ENCODE data around the gene ARHGEF7. TPM values are rescaled to one million over a fixed set of nuclear protein-coding genes. Genes with fewer than 3 reads are reported as not detected.

Gene ARHGEF7
- total RNA-seq, 1 experiment from 2014 or later, result 72.5 TPM

DNA sequence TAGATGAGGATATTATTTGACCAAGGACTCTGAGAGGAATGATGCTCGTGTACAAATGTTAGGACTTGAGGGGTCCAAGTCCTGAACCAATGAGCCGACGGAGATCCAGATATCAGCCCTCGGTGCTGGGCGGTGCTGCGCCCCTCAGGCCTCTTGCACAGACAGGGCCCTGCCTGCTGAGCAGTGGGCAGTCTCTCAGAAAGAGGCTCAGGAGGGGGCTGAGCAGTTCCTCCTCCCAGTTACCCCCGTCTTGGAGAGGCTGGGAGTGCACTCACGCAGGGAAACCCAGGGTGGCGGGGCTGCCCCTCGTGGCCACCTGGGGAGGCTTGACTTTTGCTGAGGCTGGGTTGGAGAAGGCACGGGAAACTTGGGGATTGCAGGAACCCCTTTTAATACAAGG, 223.7 kb downstream of the ARHGEF7 start:
- H3K9me3 ChIP-seq (replicated peaks), result peaks cover 6% of the 10 kb centered on the region
- DNase-seq (ENCODE audit: low read depth in 1 of 2, low spot score in 2 of 2), result peak in 1 of 2 experiments; percentile 49
- no peak overlapping the region for H3K4me3 ChIP-seq
- H3K27ac ChIP-seq, result no peak overlapping the region
- H3K4me1 ChIP-seq (replicated peaks), result peaks cover 9% of the 10 kb centered on the region
- no peaks in the 10 kb centered on the region for H3K36me3 ChIP-seq
- H3K27me3 ChIP-seq (replicated peaks), result peaks cover 15% of the 10 kb centered on the region

- Histone ChIP-seq H3K4me3 (no peak overlapping the region), H3K4me1 (replicated peaks) (peaks cover 9% of the 10 kb centered on the region), H3K9me3 (replicated peaks) (peaks cover 6% of the 10 kb centered on the region; the same call in 1 of the 2 replicates), H3K27ac (no peak overlapping the region), H3K27me3 (replicated peaks) (peaks cover 10% of the 10 kb centered on the region), H3K36me3 (no peaks in the 10 kb centered on the region)
- DNase-seq (ENCODE audit: low read depth in 1 of 2, low spot score in 2 of 2), result peak in 1 of 2 experiments; percentile 58
These were observed 224.4 kb downstream of the ARHGEF7 start for GRCh38 chr13:111339366-111340143.

- H3K4me3 ChIP-seq, result no peak overlapping the region
- H3K4me1 ChIP-seq (replicated peaks), result peaks cover 8% of the 10 kb centered on the region
- H3K27ac ChIP-seq, result no peak overlapping the region
These were observed 226.8 kb downstream of the ARHGEF7 start for GRCh38 chr13:111341886-111342285.

DNA sequence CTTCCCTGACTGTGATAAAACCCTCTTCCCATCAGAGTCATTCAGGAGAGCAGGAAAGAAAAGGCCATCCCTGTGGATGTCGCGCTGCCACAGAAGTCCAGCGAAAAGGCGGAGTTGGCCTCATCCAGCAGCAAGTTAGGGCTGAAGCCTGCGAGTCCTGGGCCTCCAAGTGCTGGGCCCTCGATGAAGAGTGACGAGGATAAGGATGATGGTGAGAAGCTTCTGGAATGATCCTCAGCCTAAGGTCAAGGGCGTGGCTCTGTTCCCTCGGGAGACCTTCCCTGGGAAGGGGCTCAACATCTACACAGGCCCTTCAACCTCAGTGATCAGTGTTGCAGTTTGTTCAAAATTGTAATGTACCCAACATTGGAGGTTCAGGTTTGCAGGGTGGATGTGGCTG, 227.6 kb downstream of the ARHGEF7 start:
- Histone ChIP-seq H3K27ac (no peak overlapping the region), H3K9me3 (replicated peaks) (peaks cover 6% of the 10 kb centered on the region; the same call in 1 of the 2 replicates), H3K36me3 (no peaks in the 10 kb centered on the region), H3K4me3 (no peak overlapping the region), H3K27me3 (replicated peaks) (peaks cover 11% of the 10 kb centered on the region), H3K4me1 (replicated peaks) (no peaks in the 10 kb centered on the region; the same call in 1 of the 2 replicates)
- peak in 1 of 2 experiments; percentile 46 for DNase-seq (ENCODE audit: low read depth in 1 of 2, low spot score in 2 of 2)

More at GRCh38 chr13:111341886-111342285, 226.8 kb downstream of the ARHGEF7 start:
- Histone ChIP-seq H3K36me3 (no peaks in the 10 kb centered on the region), H3K27me3 (replicated peaks) (peaks cover 10% of the 10 kb centered on the region), H3K9me3 (replicated peaks) (peaks cover 6% of the 10 kb centered on the region; the same call in 1 of the 2 replicates)
- peak in 1 of 2 experiments; percentile 48 for DNase-seq (ENCODE audit: low read depth in 1 of 2, low spot score in 2 of 2)

DNA sequence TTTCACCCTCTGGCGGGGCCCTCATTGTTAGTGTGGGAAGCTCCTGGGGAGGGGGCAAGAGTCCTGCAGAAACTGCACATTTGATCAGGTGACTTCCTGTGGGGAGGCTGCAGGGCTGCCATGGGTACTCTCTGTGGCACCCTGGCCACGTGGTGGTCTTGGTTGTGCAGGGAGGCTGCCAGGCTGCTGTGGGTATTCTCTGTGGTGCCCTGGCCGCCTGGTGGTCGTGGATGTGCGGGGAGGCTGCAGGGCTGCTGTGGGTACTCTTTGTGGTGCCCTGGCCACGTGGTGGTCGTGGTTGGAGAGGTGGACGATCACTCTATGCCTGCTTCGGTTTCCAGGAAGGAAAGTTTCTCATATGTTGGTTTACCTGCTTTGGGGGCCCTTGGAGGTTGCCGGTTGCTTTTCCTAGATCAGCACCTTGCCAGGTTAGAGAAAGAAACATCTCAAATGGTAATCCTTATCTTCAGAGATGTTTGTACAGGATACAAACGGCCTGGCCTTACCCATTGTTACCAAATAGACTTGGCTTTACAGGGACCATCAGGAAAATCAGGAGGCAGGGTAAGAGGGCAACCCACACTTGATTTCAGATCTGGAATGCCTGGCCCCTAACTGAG, 228.2 kb downstream of the ARHGEF7 start:
- DNase-seq (ENCODE audit: low read depth in 1 of 2, low spot score in 2 of 2), result peak in 1 of 2 experiments; percentile 57
- Histone ChIP-seq H3K9me3 (replicated peaks) (peaks cover 6% of the 10 kb centered on the region; the same call in 1 of the 2 replicates), H3K36me3 (no peaks in the 10 kb centered on the region), H3K4me1 (replicated peaks) (no peaks in the 10 kb centered on the region), H3K27ac (no peak overlapping the region), H3K27me3 (replicated peaks) (peaks cover 16% of the 10 kb centered on the region), H3K4me3 (no peak overlapping the region)

DNA sequence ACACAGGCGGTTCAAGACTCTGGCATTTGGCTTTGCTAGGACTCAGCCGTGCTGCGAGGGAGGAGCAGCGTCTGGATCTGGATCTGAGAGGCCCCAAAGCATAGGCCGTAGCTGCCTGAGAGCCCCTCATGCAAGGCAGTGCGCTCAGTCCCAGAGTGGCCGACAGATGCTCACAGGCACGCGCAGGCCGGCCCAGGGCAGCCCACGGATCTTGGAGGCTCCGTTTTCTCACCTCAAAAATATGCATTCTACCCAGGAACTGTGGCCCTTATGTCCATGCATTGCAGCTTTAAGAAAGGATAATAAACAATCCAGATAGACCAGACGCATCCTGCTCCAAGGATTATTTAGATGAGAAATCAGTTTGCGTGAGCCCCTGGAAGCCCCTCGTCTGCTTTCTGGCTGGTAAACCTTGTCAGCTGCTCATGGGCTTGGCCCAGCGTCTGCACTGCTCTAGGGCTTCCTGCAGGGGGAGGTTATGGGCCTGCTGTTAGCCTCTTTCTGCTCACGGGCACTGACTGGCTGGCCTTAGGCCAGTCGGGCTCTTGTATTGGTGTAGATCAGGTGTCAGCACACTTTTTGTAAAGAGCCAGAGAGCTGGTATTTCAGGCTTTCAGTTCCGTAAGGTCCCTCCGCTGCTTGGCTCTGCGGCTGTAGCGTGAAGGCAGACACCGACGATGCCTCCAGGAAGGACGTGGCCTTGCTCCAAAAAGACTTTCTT, 229.5 kb downstream of the ARHGEF7 start:
- H3K27me3 ChIP-seq (replicated peaks), result peaks cover 22% of the 10 kb centered on the region
- no peaks in the 10 kb centered on the region for H3K36me3 ChIP-seq
- DNase-seq (ENCODE audit: low read depth in 1 of 2, low spot score in 2 of 2), result peak in 1 of 2 experiments; percentile 61
- no peak overlapping the region for H3K4me3 ChIP-seq
- H3K27ac ChIP-seq, result no peak overlapping the region
- no peaks in the 10 kb centered on the region for H3K4me1 ChIP-seq (replicated peaks)
- peaks cover 6% of the 10 kb centered on the region; the same call in 1 of the 2 replicates for H3K9me3 ChIP-seq (replicated peaks)

DNA sequence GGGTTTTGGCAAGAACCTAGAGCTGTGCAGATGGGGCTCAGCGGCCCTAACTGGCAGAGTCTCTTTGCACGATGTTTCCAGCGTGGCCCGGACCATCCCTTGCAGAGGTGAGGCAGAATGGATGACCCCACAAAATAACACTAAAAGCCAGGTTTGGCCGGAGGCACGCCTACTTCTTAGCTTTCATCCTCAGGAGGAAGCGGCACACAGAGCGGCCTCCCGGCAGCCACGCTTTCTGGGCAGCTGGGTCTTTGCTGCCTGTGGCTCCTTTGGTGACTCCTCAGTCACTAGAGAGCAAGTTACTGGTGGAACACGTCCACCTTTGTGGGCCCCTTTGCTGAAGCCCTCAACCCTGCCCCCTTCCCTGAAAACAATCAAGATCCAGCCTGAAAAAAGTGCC, 230.6 kb downstream of the ARHGEF7 start:
- Histone ChIP-seq H3K27me3 (replicated peaks) (peaks cover 32% of the 10 kb centered on the region), H3K4me3 (no peak overlapping the region), H3K4me1 (replicated peaks) (no peaks in the 10 kb centered on the region), H3K27ac (no peak overlapping the region), H3K9me3 (replicated peaks) (peaks cover 6% of the 10 kb centered on the region; the same call in 1 of the 2 replicates), H3K36me3 (no peaks in the 10 kb centered on the region)
- peak in 1 of 2 experiments; percentile 51 for DNase-seq (ENCODE audit: low read depth in 1 of 2, low spot score in 2 of 2)

- no peaks in the 10 kb centered on the region for H3K36me3 ChIP-seq
- peaks cover 36% of the 10 kb centered on the region for H3K27me3 ChIP-seq (replicated peaks)
- no peak overlapping the region for H3K27ac ChIP-seq
- H3K9me3 ChIP-seq (replicated peaks), result peaks cover 6% of the 10 kb centered on the region; the same call in 1 of the 2 replicates
- H3K4me3 ChIP-seq, result no peak overlapping the region
- no peaks in the 10 kb centered on the region for H3K4me1 ChIP-seq (replicated peaks)
- DNase-seq (ENCODE audit: low read depth in 1 of 2, low spot score in 2 of 2), result peak in 1 of 2 experiments; percentile 61
These were observed 231.1 kb downstream of the ARHGEF7 start for GRCh38 chr13:111346101-111346680.

DNA sequence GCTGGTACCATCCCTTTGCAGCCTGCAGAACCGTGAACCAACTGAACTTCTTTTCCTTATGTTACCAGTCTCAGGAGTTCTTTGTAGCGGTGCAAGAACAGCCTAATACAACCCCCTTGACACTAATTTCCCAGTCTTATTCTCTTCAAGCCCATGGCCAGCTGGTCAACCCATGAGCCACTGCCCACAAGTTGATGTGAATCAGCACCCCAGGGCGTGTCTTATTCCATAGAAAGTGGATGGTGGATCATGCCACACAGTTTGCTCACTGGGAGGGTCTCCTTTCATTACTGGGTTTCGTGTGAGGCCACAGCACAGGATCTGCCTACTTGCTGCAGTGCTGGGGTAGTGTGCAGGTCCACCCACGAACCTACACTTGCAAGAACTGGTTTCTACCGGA, 232.3 kb downstream of the ARHGEF7 start:
- Histone ChIP-seq H3K27ac (no peak overlapping the region), H3K4me1 (replicated peaks) (no peaks in the 10 kb centered on the region), H3K9me3 (replicated peaks) (peaks cover 6% of the 10 kb centered on the region; the same call in 1 of the 2 replicates), H3K27me3 (replicated peaks) (peaks cover 37% of the 10 kb centered on the region), H3K4me3 (no peak overlapping the region), H3K36me3 (no peaks in the 10 kb centered on the region)
- DNase-seq (ENCODE audit: low read depth in 1 of 2, low spot score in 2 of 2), result peak in 1 of 2 experiments; percentile 54

GRCh38 chr13:111353508-111353907, 238.4 kb downstream of the ARHGEF7 start:
- Histone ChIP-seq H3K27ac (no peak overlapping the region), H3K4me1 (replicated peaks) (no peaks in the 10 kb centered on the region), H3K36me3 (no peaks in the 10 kb centered on the region), H3K27me3 (replicated peaks) (peaks cover 67% of the 10 kb centered on the region), H3K4me3 (no peak overlapping the region), H3K9me3 (replicated peaks) (no peaks in the 10 kb centered on the region)
- DNase-seq (ENCODE audit: low read depth in 1 of 2, low spot score in 2 of 2), result peak in 1 of 2 experiments; percentile 34

DNA sequence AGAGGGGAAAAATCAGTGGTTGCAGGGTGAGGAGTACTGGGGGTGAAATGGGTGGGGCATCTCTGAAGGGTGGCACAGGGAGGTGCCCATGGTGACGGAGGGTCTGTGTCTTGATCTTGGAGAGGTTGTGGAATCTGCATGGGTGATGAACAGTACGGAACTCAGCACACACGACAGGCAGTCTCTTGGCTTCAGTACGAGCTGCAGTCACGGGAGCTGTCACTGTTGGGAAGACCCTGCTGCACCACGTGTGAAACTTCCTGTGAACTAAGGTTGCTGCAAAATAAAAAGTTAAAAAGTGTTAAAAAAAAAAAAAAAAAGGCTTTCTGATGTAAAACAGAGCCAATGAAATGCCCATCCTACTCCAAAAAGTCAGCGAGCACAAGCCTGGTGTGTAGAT, 239.7 kb downstream of the ARHGEF7 start:
- Histone ChIP-seq H3K9me3 (replicated peaks) (no peaks in the 10 kb centered on the region), H3K27ac (no peak overlapping the region), H3K27me3 (replicated peaks) (peaks cover 63% of the 10 kb centered on the region), H3K4me1 (replicated peaks) (peaks cover 9% of the 10 kb centered on the region), H3K36me3 (no peaks in the 10 kb centered on the region), H3K4me3 (no peak overlapping the region)
- peak in 1 of 2 experiments; percentile 43 for DNase-seq (ENCODE audit: low read depth in 1 of 2, low spot score in 2 of 2)
